ENCODE measurements around the gene BEST2. TPM values are rescaled to one million over a fixed set of nuclear protein-coding genes. Genes with fewer than 3 reads are reported as not detected.

Gene BEST2
- total and polyA plus RNA-seq, 2 of the 4 experiments (the other 2 are of a cell fraction): not detected

GRCh38 chr19:12752056-12752781 lies 628 bp downstream of the BEST2 start:
- no peak for DNase-seq
- CTCF ChIA-PET: no interaction called here

More at GRCh38 chr19:12752056-12752781, 628 bp downstream of the BEST2 start:
- H3K9me1 ChIP-seq (ENCODE audit: insufficient read depth, low read length): no peaks in the 10 kb centered on the region
- H3K9me3 ChIP-seq (ENCODE audit: control insufficient read depth, insufficient read depth, low read length): peaks cover 5% of the 10 kb centered on the region; the same call in 1 of the 2 replicates
- WGBS, 2 experiments (ENCODE audit: extremely low coverage in 2 of 2, insufficient read length in 1 of 2): 75% methylated on average over 5 of the region's 23 CpGs; no CpG with 5 or more reads in 1 of the 2 experiments
- H3K23ac ChIP-seq (ENCODE audit: low read depth, low read length): no peak overlapping the region
- no peak overlapping the region for H3K4ac ChIP-seq (ENCODE audit: low read depth, low read length)
- H3K4me3 ChIP-seq (ENCODE audit: insufficient read depth, low read depth, low read length): no peak overlapping the region
- H4K8ac ChIP-seq (ENCODE audit: low read depth in 2 of 2, low read length in 2 of 2): no peak overlapping the region
- no peak overlapping the region for H3K4me2 ChIP-seq (ENCODE audit: low read depth, low read length)
- peaks cover 7% of the 10 kb centered on the region for H3K36me3 ChIP-seq (ENCODE audit: control insufficient read depth, insufficient read depth, low read length)
- intact Hi-C loops (cut with micrococcal nuclease): no loop called here
- H4K5ac ChIP-seq (ENCODE audit: low read depth, low read length): no peak overlapping the region
- no peak overlapping the region for H3K14ac ChIP-seq (replicated peaks; ENCODE audit: low read depth, low read length)
- POLR2A ChIA-PET (ENCODE audit: unreplicated experiment): no interaction called here
- no peak overlapping the region for H2BK15ac ChIP-seq (ENCODE audit: low read depth, low read length)
- no peak overlapping the region for H3K18ac ChIP-seq (ENCODE audit: low read depth, low read length)
- no peak overlapping the region for H2BK5ac ChIP-seq (ENCODE audit: low read depth, low read length, poor library complexity, severe bottlenecking)
- no peak for ATAC-seq (ENCODE audit: low read depth)
- in situ Hi-C loops (cut with MboI; ENCODE audit: low sequenced_read_pairs): no loop called here
- TF ChIP-seq POLR2A (IDR thresholded peaks at IDR 0.05; ENCODE audit: low read depth, low read length) (no peak), SMC3 (IDR thresholded peaks at IDR 0.05; ENCODE audit: low read depth, low read length) (no peak), CEBPB (IDR thresholded peaks at IDR 0.05; ENCODE audit: low read depth, low read length) (no peak), MXI1 (IDR thresholded peaks at IDR 0.05; ENCODE audit: borderline replicate concordance, low read depth, low read length) (no peak), BHLHE40 (IDR thresholded peaks at IDR 0.05; ENCODE audit: low read depth, low read length) (no peak), RAD21 (IDR thresholded peaks at IDR 0.05; ENCODE audit: low read length) (no peak), CHD1 (IDR thresholded peaks at IDR 0.05; ENCODE audit: low read depth, low read length) (no peak), RCOR1 (IDR thresholded peaks at IDR 0.05; ENCODE audit: insufficient replicate concordance, low read length) (no peak), USF2 (IDR thresholded peaks at IDR 0.05; ENCODE audit: low read depth, low read length) (no peak), RFX5 (IDR thresholded peaks at IDR 0.05; ENCODE audit: low read depth, low read length) (no peak), ELK1 (IDR thresholded peaks at IDR 0.05; ENCODE audit: borderline replicate concordance, low read depth, low read length) (no peak)
- H3K27me3 ChIP-seq (ENCODE audit: control insufficient read depth, insufficient read depth, low read length): peaks cover 26% of the 10 kb centered on the region
- no peak overlapping the region for H2AK9ac ChIP-seq (replicated peaks; ENCODE audit: low read depth, low read length, poor library complexity)
- no peaks in the 10 kb centered on the region; a peak in 1 of 4 replicates for H3K79me1 ChIP-seq (ENCODE audit: low read depth in 1 of 2, low read length in 2 of 2)
- no peaks in the 10 kb centered on the region for H4K20me1 ChIP-seq (ENCODE audit: insufficient read depth, low read length)
- H2AK5ac ChIP-seq (ENCODE audit: low read depth, low read length): no peak overlapping the region
- no peak overlapping the region for H2BK120ac ChIP-seq (ENCODE audit: low read depth, low read length)
- BruUV-seq (replicated peaks): no TSS peak
- H3K4me1 ChIP-seq (ENCODE audit: control insufficient read depth, insufficient read depth, low read length): peaks cover 3% of the 10 kb centered on the region; the same call in 1 of the 2 replicates
- dilution Hi-C loops (cut with HindIII; ENCODE audit: low sequenced_read_pairs, unreplicated experiment): no loop called here
- no peak overlapping the region for H4K91ac ChIP-seq (ENCODE audit: insufficient read depth, low read depth, low read length)
- no peak overlapping the region for H3K9ac ChIP-seq (ENCODE audit: low read depth, low read length)
- H2BK20ac ChIP-seq (ENCODE audit: low read depth, low read length): no peak overlapping the region
- H3K56ac ChIP-seq (ENCODE audit: extremely low read depth, insufficient read depth, low read length): no peak overlapping the region
- H3K27ac ChIP-seq (ENCODE audit: insufficient read depth, low read length): no peak overlapping the region
- H2AFZ ChIP-seq (replicated peaks; ENCODE audit: low read length, poor library complexity): no peak overlapping the region
